Transverse colon (tissue), 3 donors: ENCODE data around the gene TTR.

Source experiments
- POLR2A ChIP-seq: fragments of 450-650 bp; IDR thresholded peaks from one replicate; pipeline ENCODE4 v1.6.1; 2016; ENCODE audit warnings: antibody characterized with exemption, mild to moderate bottlenecking, moderate library complexity
- TF ChIP-seq, protein P1 (sequence below), 5 experiments: fragments of 200-600 bp in 3 of 5; fragments of 450-650 bp in 2 of 5; sonication (generic) in 3 of 5; IDR thresholded peaks; 1 replicate in 2 of 5; 2 replicates in 3 of 5; pipeline ENCODE4 v1.5.1; 2016 to 2017; ENCODE audit warnings: antibody characterized with exemption in 5 of 5, inconsistent platforms in 3 of 5, mild to moderate bottlenecking in 2 of 5, moderate library complexity in 1 of 5

DNA sequence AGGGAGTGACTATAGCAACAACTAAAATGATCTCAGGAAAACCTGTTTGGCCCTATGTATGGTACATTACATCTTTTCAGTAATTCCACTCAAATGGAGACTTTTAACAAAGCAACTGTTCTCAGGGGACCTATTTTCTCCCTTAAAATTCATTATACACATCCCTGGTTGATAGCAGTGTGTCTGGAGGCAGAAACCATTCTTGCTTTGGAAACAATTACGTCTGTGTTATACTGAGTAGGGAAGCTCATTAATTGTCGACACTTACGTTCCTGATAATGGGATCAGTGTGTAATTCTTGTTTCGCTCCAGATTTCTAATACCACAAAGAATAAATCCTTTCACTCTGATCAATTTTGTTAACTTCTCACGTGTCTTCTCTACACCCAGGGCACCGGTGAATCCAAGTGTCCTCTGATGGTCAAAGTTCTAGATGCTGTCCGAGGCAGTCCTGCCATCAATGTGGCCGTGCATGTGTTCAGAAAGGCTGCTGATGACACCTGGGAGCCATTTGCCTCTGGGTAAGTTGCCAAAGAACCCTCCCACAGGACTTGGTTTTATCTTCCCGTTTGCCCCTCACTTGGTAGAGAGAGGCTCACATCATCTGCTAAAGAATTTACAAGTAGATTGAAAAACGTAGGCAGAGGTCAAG is 955 bp downstream of the TTR start:
- TF ChIP-seq, protein P1, sequence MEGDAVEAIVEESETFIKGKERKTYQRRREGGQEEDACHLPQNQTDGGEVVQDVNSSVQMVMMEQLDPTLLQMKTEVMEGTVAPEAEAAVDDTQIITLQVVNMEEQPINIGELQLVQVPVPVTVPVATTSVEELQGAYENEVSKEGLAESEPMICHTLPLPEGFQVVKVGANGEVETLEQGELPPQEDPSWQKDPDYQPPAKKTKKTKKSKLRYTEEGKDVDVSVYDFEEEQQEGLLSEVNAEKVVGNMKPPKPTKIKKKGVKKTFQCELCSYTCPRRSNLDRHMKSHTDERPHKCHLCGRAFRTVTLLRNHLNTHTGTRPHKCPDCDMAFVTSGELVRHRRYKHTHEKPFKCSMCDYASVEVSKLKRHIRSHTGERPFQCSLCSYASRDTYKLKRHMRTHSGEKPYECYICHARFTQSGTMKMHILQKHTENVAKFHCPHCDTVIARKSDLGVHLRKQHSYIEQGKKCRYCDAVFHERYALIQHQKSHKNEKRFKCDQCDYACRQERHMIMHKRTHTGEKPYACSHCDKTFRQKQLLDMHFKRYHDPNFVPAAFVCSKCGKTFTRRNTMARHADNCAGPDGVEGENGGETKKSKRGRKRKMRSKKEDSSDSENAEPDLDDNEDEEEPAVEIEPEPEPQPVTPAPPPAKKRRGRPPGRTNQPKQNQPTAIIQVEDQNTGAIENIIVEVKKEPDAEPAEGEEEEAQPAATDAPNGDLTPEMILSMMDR (IDR thresholded peaks at IDR 0.05), result no peak
- no peak for TF ChIP-seq POLR2A
